Urinary bladder (tissue), 4 donors: Measurements from ENCODE around the gene CAVIN1. TPM values are rescaled to one million over a fixed set of nuclear protein-coding genes. Genes with fewer than 3 reads are reported as not detected.
"Not testable (repeated sequence)": the region's sequence is repeated elsewhere in the genome, so short reads cannot be mapped to it uniquely, and the experiment has no call there.

ENCODE experiments used
- DNase-seq: peaks from one replicate; pipeline ENCODE4 v3.0.0-alpha.2; 2015; ENCODE audit errors: extremely low spot score
- H3K27ac ChIP-seq: one replicate; pipeline ENCODE4 v1.5.1; 2013; ENCODE audit warnings: low read depth, mild to moderate bottlenecking, moderate library complexity
- H3K36me3 ChIP-seq: one replicate; pipeline ENCODE4 v1.6.1; 2013; ENCODE audit warnings: mild to moderate bottlenecking, moderate library complexity; ENCODE audit not compliant: insufficient read depth
- H3K4me1 ChIP-seq: one replicate; pipeline ENCODE4 v1.6.1; 2013; ENCODE audit warnings: mild to moderate bottlenecking, moderate library complexity; ENCODE audit not compliant: insufficient read depth
- H3K4me3 ChIP-seq: one replicate; pipeline ENCODE4 v1.5.1; 2013; ENCODE audit warnings: low read depth, low read length
- WGBS: extraction: QIAGEN DNeasy Blood & Tissue Kit; methylation state at CpG from one replicate; pipeline ENCODE4 v1.1.7; 2013; 5-methylcytosine and 5-hydroxymethylcytosine counted together
- polyA plus RNA-seq: library from polyadenylated mRNA; stranded (reverse); fragments of 200-250 nt; gene quantifications from one replicate; pipeline ENCODE4 v1.2.3, GENCODE V29; 2013
- total RNA-seq: library from RNA; depleted of rRNA; stranded (reverse); fragments of >200 nt; gene quantifications from one replicate; pipeline ENCODE4 v1.2.3, GENCODE V29; 2014
- donor health status: healthy with polysubstance abuse.
- donor health status: healthy.

The CAVIN1 gene
- total and polyA plus RNA-seq, 2 donors = 296 to 478 TPM

GRCh38 chr17:42366176-42367023 is 56.7 kb downstream of the CAVIN1 start:
- H3K27ac ChIP-seq, H3K36me3 ChIP-seq, H3K4me3 ChIP-seq, H3K4me1 ChIP-seq, DNase-seq: not testable (repeated sequence)
- 79% methylated on average over 13 of the region's 13 CpGs for WGBS

GRCh38 chr17:42365136-42365535 is 57.9 kb downstream of the CAVIN1 start:
- Histone ChIP-seq H3K4me3 (no peak overlapping the region), H3K36me3 (no peaks in the 10 kb centered on the region), H3K27ac (no peak overlapping the region), H3K4me1 (peaks cover 2% of the 10 kb centered on the region)
- DNase-seq = no peak
- 79% methylated on average over 9 of the region's 9 CpGs for WGBS

- 53% methylated on average over 7 of the region's 7 CpGs for whole genome bisulfite sequencing
- no peak overlapping the region for H3K27ac ChIP-seq
Observed at GRCh38 chr17:42363767-42364585, 59.1 kb downstream of the CAVIN1 start.

GRCh38 chr17:42363231-42363630 is 59.8 kb downstream of the CAVIN1 start:
- Histone ChIP-seq H3K27ac (no peak overlapping the region), H3K4me3 (no peak overlapping the region), H3K36me3 (no peaks in the 10 kb centered on the region), H3K4me1 (peaks cover 2% of the 10 kb centered on the region)
- WGBS = 90% methylated on average over 1 of the region's 1 CpG
- DNase-seq = no peak

More at GRCh38 chr17:42363767-42364585, 59.1 kb downstream of the CAVIN1 start:
- peaks cover 2% of the 10 kb centered on the region for H3K4me1 ChIP-seq
- no peaks in the 10 kb centered on the region for H3K36me3 ChIP-seq
- no peak overlapping the region for H3K4me3 ChIP-seq
- DNase-seq = no peak

- H3K36me3 ChIP-seq = no peaks in the 10 kb centered on the region
- 87% methylated on average over 7 of the region's 7 CpGs for WGBS
- no peak overlapping the region for H3K27ac ChIP-seq
- no peak for DNase-seq
- H3K4me1 ChIP-seq = peaks cover 1% of the 10 kb centered on the region
- no peak overlapping the region for H3K4me3 ChIP-seq
Observed at GRCh38 chr17:42362245-42362961, 60.7 kb downstream of the CAVIN1 start.

- Histone ChIP-seq H3K27ac (no peak overlapping the region), H3K4me1 (no peaks in the 10 kb centered on the region), H3K4me3 (no peak overlapping the region), H3K36me3 (no peaks in the 10 kb centered on the region)
- 40% methylated on average over 2 of the region's 2 CpGs for WGBS
- DNase-seq = no peak
Observed at GRCh38 chr17:42361781-42362186, 61.3 kb downstream of the CAVIN1 start.

GRCh38 chr17:42360388-42360787 is 62.7 kb downstream of the CAVIN1 start:
- H3K4me3 ChIP-seq, H3K36me3 ChIP-seq, H3K4me1 ChIP-seq, DNase-seq, H3K27ac ChIP-seq: not testable (repeated sequence)
- WGBS = 97% methylated on average over 2 of the region's 2 CpGs

- peaks cover 2% of the 10 kb centered on the region for H3K36me3 ChIP-seq
- H3K4me1 ChIP-seq = no peaks in the 10 kb centered on the region
- no peak for DNase-seq
- H3K27ac ChIP-seq = no peak overlapping the region
- whole genome bisulfite sequencing = 78% methylated on average over 7 of the region's 7 CpGs
- H3K4me3 ChIP-seq = no peak overlapping the region
Observed at GRCh38 chr17:42359133-42359532, 63.9 kb downstream of the CAVIN1 start.

- H3K4me1 ChIP-seq = no peaks in the 10 kb centered on the region
- H3K4me3 ChIP-seq = no peak overlapping the region
- no peak overlapping the region for H3K27ac ChIP-seq
- peaks cover 2% of the 10 kb centered on the region for H3K36me3 ChIP-seq
- WGBS = 29% methylated on average over 1 of the region's 1 CpG
- DNase-seq = no peak
Observed at GRCh38 chr17:42358434-42358833, 64.6 kb downstream of the CAVIN1 start.

- no peak overlapping the region for H3K4me3 ChIP-seq
- DNase-seq = no peak
- WGBS = 51% methylated on average over 3 of the region's 3 CpGs
- H3K27ac ChIP-seq = no peak overlapping the region
- peaks cover 2% of the 10 kb centered on the region for H3K36me3 ChIP-seq
- no peaks in the 10 kb centered on the region for H3K4me1 ChIP-seq
Observed at GRCh38 chr17:42354956-42355843, 67.9 kb downstream of the CAVIN1 start.
